Neural cell (in vitro differentiated cells): ENCODE results near the gene AK4.

Experiments
- EP300 ChIP-seq: fragments of 450-650 bp; conservative IDR thresholded peaks from 2 replicates; pipeline ENCODE4 v1.6.1; 2014; ENCODE audit warnings: antibody characterized with exemption, mild to moderate bottlenecking, moderate library complexity; ENCODE audit not compliant: poor library complexity, severe bottlenecking
- EZH2 ChIP-seq: fragments of 200-600, 300-800 bp; shearing (Covaris generic), sonication (generic); IDR thresholded peaks from 2 replicates; pipeline ENCODE4 v1.6.1; 2014; ENCODE audit warnings: antibody characterized with exemption, low read length, borderline replicate concordance, mild to moderate bottlenecking; ENCODE audit not compliant: insufficient read depth, poor library complexity, severe bottlenecking
- TF ChIP-seq, protein P1 (sequence below): fragments of 450-650 bp; IDR thresholded peaks from 2 replicates; pipeline ENCODE4 v1.5.1; 2014; ENCODE audit warnings: antibody characterized with exemption, mild to moderate bottlenecking, moderate library complexity; ENCODE audit not compliant: poor library complexity, severe bottlenecking

DNA sequence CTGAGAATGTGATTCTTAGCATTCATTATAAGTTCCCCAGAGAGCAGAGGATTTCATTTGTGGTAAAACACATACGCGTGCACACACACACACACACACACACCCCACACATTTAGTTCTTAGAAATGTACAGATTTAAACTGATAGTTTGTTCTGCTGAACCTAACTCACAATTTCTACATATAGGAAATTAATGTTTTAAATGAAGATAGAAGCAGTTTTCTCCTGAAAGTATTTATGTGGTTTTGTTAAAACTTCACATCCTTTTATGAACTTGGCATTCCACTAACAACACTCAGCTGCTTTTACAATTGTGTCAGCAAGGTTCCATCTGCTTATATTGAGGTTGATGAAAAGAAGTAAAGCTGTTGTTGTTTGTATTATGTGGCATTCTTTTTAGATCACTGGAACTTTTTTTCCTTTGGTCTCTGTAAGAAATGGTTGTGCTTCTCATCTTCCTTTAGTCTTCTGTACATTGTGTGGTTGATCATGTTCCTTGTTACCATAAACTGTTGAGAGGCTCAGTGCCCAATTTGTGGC lies 41.6 kb downstream of the AK4 start:
- TF ChIP-seq, protein P1, sequence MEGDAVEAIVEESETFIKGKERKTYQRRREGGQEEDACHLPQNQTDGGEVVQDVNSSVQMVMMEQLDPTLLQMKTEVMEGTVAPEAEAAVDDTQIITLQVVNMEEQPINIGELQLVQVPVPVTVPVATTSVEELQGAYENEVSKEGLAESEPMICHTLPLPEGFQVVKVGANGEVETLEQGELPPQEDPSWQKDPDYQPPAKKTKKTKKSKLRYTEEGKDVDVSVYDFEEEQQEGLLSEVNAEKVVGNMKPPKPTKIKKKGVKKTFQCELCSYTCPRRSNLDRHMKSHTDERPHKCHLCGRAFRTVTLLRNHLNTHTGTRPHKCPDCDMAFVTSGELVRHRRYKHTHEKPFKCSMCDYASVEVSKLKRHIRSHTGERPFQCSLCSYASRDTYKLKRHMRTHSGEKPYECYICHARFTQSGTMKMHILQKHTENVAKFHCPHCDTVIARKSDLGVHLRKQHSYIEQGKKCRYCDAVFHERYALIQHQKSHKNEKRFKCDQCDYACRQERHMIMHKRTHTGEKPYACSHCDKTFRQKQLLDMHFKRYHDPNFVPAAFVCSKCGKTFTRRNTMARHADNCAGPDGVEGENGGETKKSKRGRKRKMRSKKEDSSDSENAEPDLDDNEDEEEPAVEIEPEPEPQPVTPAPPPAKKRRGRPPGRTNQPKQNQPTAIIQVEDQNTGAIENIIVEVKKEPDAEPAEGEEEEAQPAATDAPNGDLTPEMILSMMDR: no peak
- no peak for TF ChIP-seq EP300
- TF ChIP-seq EZH2: no peak
